Measurements from ENCODE around the gene CCNB1. TPM values are rescaled to one million over a fixed set of nuclear protein-coding genes. Genes with fewer than 3 reads are reported as not detected.

The CCNB1 gene
- total and polyA plus RNA-seq, 4 donors = 1.0 to 82.5 (median 5.8) TPM

DNA sequence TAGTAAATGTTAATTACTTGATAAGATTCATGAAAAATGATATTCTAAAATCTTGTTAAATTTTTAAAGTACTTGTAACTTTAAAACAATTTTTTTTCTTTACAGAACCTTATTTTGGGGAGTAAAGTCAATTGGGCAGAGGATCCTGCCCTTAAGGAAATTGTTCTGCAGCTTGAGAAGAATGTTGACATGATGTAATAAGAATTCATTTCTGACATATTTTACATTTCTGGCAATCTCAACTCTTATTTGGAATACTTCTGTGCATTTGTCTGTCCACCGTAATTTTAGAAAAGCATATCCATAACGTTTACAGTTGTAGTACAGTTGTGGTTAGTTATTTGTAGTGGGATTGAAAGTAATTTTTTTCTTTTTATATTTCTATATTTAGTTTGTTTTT, 42.7 kb downstream of the CCNB1 start (continued):
- TF ChIP-seq, protein P1, sequence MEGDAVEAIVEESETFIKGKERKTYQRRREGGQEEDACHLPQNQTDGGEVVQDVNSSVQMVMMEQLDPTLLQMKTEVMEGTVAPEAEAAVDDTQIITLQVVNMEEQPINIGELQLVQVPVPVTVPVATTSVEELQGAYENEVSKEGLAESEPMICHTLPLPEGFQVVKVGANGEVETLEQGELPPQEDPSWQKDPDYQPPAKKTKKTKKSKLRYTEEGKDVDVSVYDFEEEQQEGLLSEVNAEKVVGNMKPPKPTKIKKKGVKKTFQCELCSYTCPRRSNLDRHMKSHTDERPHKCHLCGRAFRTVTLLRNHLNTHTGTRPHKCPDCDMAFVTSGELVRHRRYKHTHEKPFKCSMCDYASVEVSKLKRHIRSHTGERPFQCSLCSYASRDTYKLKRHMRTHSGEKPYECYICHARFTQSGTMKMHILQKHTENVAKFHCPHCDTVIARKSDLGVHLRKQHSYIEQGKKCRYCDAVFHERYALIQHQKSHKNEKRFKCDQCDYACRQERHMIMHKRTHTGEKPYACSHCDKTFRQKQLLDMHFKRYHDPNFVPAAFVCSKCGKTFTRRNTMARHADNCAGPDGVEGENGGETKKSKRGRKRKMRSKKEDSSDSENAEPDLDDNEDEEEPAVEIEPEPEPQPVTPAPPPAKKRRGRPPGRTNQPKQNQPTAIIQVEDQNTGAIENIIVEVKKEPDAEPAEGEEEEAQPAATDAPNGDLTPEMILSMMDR (IDR thresholded peaks at IDR 0.05; ENCODE audit: low read depth, low read length, missing input control) = no peak

DNA sequence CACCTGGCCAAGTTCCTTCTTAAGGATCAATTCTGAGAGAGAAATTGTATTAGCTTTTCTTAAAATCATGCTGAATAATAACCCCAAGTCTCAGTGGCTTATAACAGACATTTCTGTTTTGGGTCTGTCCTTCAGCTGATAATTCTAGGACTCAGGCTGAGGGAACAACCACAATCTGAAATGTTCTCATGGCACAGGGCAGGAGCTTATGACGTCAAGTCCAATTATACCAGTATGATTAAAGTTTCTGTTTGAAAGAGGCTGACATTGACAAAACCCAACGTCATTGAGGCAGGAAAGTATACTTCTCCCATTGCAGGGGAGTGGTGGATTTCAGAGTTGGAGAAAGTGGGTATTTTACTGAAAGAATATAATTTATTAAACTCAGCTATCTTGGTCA, 44.2 kb downstream of the CCNB1 start:
- H3K9ac ChIP-seq (ENCODE audit: low read depth in 1 of 2, low read length in 2 of 2) = no peak overlapping the region
- WGBS = 91% methylated on average over 2 of the region's 2 CpGs
- no peak overlapping the region for H3K27ac ChIP-seq (ENCODE audit: low read depth in 1 of 2, low read length in 2 of 2)
- no peaks in the 10 kb centered on the region for H3K36me3 ChIP-seq (ENCODE audit: control insufficient read depth in 4 of 4, insufficient read depth in 3 of 4, low read depth in 1 of 4, low read length in 3 of 4)
- H3K4me3 ChIP-seq (ENCODE audit: low read depth in 1 of 3, low read length in 3 of 3) = no peak overlapping the region
- no peaks in the 10 kb centered on the region for H3K27me3 ChIP-seq (ENCODE audit: control insufficient read depth in 4 of 4, insufficient read depth in 4 of 4, low read length in 3 of 4)
- no peaks in the 10 kb centered on the region for H3K9me3 ChIP-seq (ENCODE audit: control insufficient read depth in 4 of 4, low read length in 3 of 4)
- no peaks in the 10 kb centered on the region for H3K4me1 ChIP-seq (ENCODE audit: control insufficient read depth in 4 of 4, insufficient read depth in 4 of 4, low read length in 3 of 4)
- no peak for TF ChIP-seq NR2F2 (IDR thresholded peaks at IDR 0.05)
- TF ChIP-seq, protein P2, sequence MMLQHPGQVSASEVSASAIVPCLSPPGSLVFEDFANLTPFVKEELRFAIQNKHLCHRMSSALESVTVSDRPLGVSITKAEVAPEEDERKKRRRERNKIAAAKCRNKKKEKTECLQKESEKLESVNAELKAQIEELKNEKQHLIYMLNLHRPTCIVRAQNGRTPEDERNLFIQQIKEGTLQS (IDR thresholded peaks at IDR 0.05) = no peak
- no peak for TF ChIP-seq JUND (IDR thresholded peaks at IDR 0.05)
- TF ChIP-seq RAD21 (IDR thresholded peaks at IDR 0.05) = no peak
- TF ChIP-seq, protein P3, sequence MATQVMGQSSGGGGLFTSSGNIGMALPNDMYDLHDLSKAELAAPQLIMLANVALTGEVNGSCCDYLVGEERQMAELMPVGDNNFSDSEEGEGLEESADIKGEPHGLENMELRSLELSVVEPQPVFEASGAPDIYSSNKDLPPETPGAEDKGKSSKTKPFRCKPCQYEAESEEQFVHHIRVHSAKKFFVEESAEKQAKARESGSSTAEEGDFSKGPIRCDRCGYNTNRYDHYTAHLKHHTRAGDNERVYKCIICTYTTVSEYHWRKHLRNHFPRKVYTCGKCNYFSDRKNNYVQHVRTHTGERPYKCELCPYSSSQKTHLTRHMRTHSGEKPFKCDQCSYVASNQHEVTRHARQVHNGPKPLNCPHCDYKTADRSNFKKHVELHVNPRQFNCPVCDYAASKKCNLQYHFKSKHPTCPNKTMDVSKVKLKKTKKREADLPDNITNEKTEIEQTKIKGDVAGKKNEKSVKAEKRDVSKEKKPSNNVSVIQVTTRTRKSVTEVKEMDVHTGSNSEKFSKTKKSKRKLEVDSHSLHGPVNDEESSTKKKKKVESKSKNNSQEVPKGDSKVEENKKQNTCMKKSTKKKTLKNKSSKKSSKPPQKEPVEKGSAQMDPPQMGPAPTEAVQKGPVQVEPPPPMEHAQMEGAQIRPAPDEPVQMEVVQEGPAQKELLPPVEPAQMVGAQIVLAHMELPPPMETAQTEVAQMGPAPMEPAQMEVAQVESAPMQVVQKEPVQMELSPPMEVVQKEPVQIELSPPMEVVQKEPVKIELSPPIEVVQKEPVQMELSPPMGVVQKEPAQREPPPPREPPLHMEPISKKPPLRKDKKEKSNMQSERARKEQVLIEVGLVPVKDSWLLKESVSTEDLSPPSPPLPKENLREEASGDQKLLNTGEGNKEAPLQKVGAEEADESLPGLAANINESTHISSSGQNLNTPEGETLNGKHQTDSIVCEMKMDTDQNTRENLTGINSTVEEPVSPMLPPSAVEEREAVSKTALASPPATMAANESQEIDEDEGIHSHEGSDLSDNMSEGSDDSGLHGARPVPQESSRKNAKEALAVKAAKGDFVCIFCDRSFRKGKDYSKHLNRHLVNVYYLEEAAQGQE (IDR thresholded peaks at IDR 0.05) = no peak
- TF ChIP-seq EGR1 (IDR thresholded peaks at IDR 0.05; ENCODE audit: low read depth in 2 of 2) = no peak
- TF ChIP-seq GABPA (IDR thresholded peaks at IDR 0.05 in 1 of 2, conservative IDR thresholded peaks at IDR 0.05 in 1 of 2) = no peak
- TF ChIP-seq, protein P1 (IDR thresholded peaks at IDR 0.05; ENCODE audit: low read depth, low read length, missing input control) = no peak
- TF ChIP-seq TAF1 (conservative IDR thresholded peaks at IDR 0.05) = no peak
- TF ChIP-seq, protein P4, sequence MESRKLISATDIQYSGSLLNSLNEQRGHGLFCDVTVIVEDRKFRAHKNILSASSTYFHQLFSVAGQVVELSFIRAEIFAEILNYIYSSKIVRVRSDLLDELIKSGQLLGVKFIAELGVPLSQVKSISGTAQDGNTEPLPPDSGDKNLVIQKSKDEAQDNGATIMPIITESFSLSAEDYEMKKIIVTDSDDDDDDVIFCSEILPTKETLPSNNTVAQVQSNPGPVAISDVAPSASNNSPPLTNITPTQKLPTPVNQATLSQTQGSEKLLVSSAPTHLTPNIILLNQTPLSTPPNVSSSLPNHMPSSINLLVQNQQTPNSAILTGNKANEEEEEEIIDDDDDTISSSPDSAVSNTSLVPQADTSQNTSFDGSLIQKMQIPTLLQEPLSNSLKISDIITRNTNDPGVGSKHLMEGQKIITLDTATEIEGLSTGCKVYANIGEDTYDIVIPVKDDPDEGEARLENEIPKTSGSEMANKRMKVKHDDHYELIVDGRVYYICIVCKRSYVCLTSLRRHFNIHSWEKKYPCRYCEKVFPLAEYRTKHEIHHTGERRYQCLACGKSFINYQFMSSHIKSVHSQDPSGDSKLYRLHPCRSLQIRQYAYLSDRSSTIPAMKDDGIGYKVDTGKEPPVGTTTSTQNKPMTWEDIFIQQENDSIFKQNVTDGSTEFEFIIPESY (IDR thresholded peaks at IDR 0.05) = no peak
- TF ChIP-seq FOXA2 (IDR thresholded peaks at IDR 0.05) = no peak
- TF ChIP-seq HNF4G (IDR thresholded peaks at IDR 0.05) = no peak
- TF ChIP-seq RXRA (IDR thresholded peaks at IDR 0.05) = no peak
- TF ChIP-seq YY1 (IDR thresholded peaks at IDR 0.05) = no peak
- no peak for TF ChIP-seq FOXA1 (IDR thresholded peaks at IDR 0.05)
- no peak for TF ChIP-seq HNF4A (conservative IDR thresholded peaks at IDR 0.05)
- TF ChIP-seq, protein P5, sequence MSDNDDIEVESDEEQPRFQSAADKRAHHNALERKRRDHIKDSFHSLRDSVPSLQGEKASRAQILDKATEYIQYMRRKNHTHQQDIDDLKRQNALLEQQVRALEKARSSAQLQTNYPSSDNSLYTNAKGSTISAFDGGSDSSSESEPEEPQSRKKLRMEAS (IDR thresholded peaks at IDR 0.05) = no peak
- TF ChIP-seq SP1 (IDR thresholded peaks at IDR 0.05) = no peak
- DNase-seq (ENCODE audit: low spot score) = no peak

Measured in liver (tissue), 9 donors.